ENCODE measurements around the gene STRADA. TPM values are rescaled to one million over a fixed set of nuclear protein-coding genes. Genes with fewer than 3 reads are reported as not detected.

Gene STRADA
- total RNA-seq, 4 donors from 2014 or later: 15.8 to 26.4 (median 19.3) TPM

DNA sequence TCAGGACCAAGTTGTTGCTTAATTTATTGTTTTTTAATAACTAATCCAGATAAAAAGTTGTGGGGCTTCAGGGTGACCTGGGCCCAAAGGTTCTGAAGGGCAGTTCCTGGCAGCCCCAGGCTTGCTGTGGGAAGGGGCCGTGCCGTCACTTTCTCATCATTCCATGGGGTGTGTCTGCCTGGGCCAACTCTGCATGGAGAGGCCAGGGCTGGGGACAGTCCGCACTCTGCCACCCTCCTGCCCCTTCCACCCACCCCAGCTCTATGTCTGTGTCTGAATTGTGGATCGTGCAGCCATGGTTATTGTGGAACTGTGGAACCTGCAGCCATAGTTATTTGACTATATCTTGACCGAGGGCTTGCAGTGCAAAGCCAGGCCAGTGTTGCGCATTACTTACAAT is 45.7 kb downstream of the STRADA start:
- DNase-seq (ENCODE audit: low spot score in 2 of 2): no peak
- 87 to 89% methylated on average over 5 to 6 of the region's 6 CpGs for WGBS, 2 donors
- intact Hi-C loops (cut with DNase I; ENCODE audit: low total_unique reads): no loop called here
- H3K4me3 ChIP-seq (ENCODE audit: low read depth, poor library complexity, severe bottlenecking): no peak overlapping the region
- TF ChIP-seq, protein P1, sequence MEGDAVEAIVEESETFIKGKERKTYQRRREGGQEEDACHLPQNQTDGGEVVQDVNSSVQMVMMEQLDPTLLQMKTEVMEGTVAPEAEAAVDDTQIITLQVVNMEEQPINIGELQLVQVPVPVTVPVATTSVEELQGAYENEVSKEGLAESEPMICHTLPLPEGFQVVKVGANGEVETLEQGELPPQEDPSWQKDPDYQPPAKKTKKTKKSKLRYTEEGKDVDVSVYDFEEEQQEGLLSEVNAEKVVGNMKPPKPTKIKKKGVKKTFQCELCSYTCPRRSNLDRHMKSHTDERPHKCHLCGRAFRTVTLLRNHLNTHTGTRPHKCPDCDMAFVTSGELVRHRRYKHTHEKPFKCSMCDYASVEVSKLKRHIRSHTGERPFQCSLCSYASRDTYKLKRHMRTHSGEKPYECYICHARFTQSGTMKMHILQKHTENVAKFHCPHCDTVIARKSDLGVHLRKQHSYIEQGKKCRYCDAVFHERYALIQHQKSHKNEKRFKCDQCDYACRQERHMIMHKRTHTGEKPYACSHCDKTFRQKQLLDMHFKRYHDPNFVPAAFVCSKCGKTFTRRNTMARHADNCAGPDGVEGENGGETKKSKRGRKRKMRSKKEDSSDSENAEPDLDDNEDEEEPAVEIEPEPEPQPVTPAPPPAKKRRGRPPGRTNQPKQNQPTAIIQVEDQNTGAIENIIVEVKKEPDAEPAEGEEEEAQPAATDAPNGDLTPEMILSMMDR (IDR thresholded peaks at IDR 0.05): no peak
- TF ChIP-seq POLR2A (IDR thresholded peaks at IDR 0.05): no peak

DNA sequence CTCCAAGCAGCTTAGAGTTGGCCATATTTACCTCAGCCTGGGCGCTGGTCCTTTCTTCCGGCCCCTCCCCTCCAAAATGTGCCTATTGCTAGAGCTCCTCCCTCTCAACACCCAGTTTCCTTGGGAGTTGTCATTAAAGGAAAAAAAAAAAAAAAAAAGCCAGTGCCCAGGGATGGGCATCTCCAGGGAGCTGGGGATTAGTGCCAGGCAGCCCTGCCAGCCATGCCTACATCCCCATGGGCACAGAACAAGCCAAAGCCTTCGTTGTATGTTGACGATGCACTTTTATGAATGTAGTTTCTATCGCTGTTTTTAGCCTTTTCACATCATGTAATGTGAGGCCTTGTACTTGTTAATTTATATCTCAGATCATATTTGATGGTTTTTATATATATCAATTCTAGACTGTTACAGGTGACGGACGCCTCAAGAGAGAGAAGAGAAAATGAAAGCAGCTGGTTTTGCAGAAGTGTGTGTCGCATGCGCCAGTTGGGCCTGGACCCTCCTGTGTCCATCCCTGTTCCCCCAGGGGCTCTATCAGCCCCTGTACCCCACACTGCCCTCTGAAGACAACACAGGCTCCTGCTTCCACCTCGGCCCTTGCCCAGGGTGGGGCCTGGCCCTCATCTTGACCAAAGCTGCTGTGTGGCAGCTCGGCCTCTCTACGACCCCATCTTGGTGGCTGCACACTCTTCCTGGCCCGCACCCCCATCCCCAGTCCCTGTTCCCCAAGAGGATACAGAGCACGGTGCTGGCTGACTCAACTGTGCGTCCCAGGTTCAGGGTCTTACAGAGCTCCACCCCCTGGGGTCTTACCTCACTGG is 46.4 kb downstream of the STRADA start:
- intact Hi-C loops (cut with DNase I; ENCODE audit: low total_unique reads): no loop called here
- TF ChIP-seq, protein P1 (IDR thresholded peaks at IDR 0.05): no peak
- TF ChIP-seq POLR2A (IDR thresholded peaks at IDR 0.05): no peak
- no peak overlapping the region for H3K4me3 ChIP-seq (ENCODE audit: low read depth, poor library complexity, severe bottlenecking)
- 69 to 70% methylated on average over 14 to 15 of the region's 15 CpGs for WGBS, 2 donors
- DNase-seq (ENCODE audit: low spot score in 2 of 2): no peak

DNA sequence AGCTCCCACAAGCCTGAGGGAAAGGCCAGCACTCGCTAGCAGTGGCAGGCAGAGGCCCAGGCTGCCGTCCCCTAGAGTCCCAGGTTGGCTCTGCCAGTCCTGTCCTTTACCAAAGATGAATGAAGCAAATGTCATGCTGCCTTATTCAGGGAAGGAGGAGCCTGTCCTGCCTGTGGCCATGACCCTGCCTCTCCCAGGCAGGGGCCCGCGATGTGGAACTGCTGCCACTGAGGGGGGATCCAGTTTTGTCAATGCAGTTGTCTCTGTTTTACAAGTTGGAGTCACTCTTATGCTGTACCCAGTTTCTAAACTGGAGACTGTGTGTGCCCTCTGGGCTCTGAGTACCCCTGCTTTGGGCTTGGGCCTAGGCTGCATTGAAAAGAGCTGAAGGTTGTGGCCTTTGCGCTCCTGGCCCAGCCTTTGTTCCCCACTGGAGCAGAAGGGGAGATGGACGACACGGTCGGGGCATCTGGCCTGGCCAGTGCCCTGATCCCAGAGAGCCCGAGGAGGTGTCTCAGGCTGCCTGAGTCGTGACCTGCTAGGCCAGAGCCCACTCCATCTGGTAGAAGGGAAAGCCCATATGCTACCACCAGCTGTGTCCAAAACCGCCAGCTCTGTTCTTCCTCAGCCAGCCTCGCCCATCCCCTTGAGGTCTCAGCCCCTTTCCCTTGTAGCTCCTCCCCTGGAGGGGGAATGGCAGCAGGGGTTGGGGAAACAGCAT is 47.2 kb downstream of the STRADA start:
- 76 to 85% methylated on average over 12 of the region's 12 CpGs for WGBS, 2 donors
- no peak overlapping the region for H3K4me3 ChIP-seq (ENCODE audit: low read depth, poor library complexity, severe bottlenecking)
- TF ChIP-seq POLR2A (IDR thresholded peaks at IDR 0.05): no peak
- TF ChIP-seq, protein P1 (IDR thresholded peaks at IDR 0.05): no peak
- intact Hi-C loops (cut with DNase I; ENCODE audit: low total_unique reads): no loop called here
- DNase-seq (ENCODE audit: low spot score in 2 of 2): no peak

DNA sequence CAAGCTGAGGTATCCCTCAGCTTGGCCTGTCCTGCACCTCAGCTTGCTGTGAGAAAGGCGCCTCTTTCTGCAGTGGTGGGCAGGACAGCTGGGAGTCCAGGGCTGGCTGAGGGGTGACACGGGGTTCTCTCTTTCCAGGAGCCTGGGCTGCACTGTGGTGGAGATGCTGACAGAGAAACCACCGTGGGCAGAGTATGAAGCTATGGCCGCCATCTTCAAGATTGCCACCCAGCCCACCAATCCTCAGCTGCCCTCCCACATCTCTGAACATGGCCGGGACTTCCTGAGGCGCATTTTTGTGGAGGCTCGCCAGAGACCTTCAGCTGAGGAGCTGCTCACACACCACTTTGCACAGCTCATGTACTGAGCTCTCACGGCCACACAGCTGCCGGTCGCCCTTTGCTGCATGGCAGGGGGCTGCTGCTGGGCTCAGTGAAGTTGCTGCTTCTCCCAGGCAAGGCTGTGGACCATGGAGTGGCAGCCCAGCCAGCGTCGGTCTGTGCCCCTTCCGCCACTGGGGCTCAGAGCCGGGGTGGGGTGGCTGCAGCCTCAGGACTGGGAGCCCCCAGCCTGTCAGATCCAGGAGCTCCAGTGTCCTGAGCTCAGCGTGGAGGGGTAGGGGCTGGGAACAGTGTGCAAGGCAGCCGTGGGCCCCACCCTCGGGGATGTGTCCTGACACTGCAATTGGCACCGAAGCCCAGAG is 48.0 kb downstream of the STRADA start:
- H3K4me3 ChIP-seq (ENCODE audit: low read depth, poor library complexity, severe bottlenecking): no peak overlapping the region
- TF ChIP-seq, protein P1 (IDR thresholded peaks at IDR 0.05): no peak
- TF ChIP-seq POLR2A (IDR thresholded peaks at IDR 0.05): no peak
- intact Hi-C loops (cut with DNase I; ENCODE audit: low total_unique reads): no loop called here
- DNase-seq (ENCODE audit: low spot score in 2 of 2): no peak
- WGBS, 2 donors: 88 to 92% methylated on average over 18 of the region's 18 CpGs

DNA sequence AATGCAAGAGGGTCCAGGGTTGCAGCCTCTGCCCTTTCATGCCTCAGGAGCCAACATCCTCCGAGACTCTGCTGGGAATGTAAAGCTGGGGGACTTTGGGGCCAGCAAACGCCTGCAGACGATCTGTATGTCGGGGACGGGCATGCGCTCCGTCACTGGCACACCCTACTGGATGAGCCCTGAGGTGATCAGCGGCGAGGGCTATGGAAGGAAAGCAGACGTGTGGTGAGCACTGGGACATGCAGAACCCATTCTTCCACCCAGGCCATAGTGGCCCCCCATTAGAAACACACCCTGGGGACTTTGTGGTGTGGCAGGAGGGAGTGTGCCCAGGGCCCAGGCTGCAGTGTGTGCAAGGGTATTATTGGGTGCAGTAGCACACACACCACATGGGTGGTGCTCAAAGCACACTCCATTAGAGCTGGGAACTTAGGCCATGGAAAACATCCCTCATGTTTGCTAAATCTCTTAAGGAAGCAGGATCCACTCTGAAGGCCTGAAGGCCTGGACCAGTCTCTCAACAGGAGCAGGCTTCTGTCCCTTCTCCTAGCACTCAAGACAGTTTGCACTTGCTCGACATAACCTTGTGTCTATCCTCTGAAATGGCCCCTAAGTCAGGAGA is 49.3 kb downstream of the STRADA start:
- no peak for DNase-seq (ENCODE audit: low spot score in 2 of 2)
- intact Hi-C loops (cut with DNase I; ENCODE audit: low total_unique reads): no loop called here
- no peak overlapping the region for H3K4me3 ChIP-seq (ENCODE audit: low read depth, poor library complexity, severe bottlenecking)
- WGBS, 2 donors: 92 to 93% methylated on average over 11 of the region's 11 CpGs
- TF ChIP-seq, protein P1 (IDR thresholded peaks at IDR 0.05): no peak
- no peak for TF ChIP-seq POLR2A (IDR thresholded peaks at IDR 0.05)
